WTC11 (cell line): ENCODE measurements around the gene MIEF1.

Experiments used
- GABPB1 ChIP-seq: sonication (generic); formaldehyde crosslinking; IDR thresholded peaks from 2 replicates; pipeline ENCODE4 v1.8.1; 2023; ENCODE audit warnings: mild to moderate bottlenecking, missing genetic modification reagents
- NR1H2 ChIP-seq: sonication (generic); formaldehyde crosslinking; IDR thresholded peaks from 2 replicates; pipeline ENCODE4 v1.9.0; 2021; ENCODE audit warnings: mild to moderate bottlenecking, moderate library complexity, missing genetic modification reagents

DNA sequence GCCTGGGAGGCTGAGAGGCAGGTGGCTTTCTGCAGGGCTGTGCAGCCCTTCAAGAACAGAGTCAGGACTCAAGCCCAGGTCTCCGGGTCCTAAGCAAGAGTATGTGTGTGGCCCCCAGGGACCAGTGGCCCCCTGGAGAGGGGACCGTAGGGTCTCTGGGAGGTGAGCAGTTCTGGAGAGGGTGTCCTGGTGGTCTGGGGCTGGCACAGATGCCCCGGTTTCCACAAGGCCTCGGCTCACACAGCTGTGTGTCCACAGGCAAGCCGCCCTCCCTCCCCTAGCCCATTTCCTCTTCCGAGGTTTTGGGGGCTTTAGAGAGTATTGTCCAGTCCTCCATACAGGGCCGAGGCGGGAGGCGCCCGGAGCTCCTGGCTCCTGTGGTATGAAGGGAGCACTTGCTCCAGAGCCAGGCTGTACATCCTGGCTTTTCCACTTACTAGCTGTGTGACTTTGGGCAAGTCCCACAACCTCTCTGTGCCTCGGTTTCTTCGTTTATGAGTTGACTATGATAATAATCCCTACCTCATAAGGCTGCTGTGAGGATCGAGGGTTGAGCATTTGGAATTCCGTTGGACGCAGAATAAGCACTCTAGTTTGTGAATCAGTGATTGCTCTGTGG, 33.9 kb downstream of the MIEF1 start:
- TF ChIP-seq GABPB1 (CRISPR knock-in tag), result no peak
- no peak for TF ChIP-seq NR1H2 (CRISPR knock-in tag)
